ENCODE measurements around the gene HOXA3. TPM values are rescaled to one million over a fixed set of nuclear protein-coding genes. Genes with fewer than 3 reads are reported as not detected.

Gene HOXA3
- total and polyA plus RNA-seq, 10 of the 15 experiments (the other 5 are each of a cell fraction or from before 2014, with no cell fraction given), result 0.05 TPM; not detected in 9

DNA sequence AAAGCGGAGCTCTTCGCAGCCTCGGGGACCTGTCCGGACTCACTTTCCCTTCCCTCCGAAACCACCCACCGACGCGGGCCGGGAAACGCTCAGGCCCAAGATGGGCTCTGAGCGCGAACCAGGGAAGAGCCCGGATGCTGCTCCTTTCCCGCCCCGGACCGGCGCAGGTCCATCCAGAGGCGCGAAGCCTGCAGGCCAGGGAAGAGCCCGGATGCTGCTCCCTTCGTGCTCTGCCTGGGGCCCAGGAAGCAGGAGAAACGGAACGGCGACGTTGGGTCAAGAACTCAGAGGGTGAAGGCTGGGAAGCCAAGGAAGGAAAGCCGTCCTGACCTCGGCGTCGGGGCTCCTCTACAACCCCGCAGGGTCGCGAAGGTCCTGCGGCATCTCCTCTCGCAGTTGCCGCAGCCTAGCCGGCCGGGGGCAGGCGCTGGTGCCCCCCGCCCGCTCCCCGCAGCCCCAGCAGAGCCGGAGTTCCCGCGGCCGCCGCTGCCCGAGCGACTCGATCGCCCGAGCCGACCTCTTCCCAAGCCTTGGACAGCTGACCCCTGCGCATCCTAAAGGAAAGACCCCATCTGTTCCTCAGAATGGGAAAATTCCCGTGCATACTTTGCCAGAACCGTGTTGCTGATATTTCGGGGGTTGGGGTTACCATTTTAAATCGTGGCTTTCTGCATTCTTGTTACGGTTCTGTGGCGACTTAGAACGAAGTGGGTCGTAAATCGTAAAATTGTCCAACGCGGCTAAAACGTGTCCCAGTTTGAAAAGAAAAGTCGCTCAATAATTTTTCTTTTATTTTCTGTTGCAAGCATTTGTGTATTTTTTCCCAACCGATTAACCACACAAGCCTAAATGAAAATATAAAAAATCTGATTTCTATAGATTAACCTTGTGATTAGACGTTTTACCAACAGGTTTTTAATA, 64.1 kb downstream of the HOXA3 start:
- ChIA-PET RAD21 (ENCODE audit: unreplicated experiment) (no interaction called here), POLR2A (no interaction called here), SMC1A (ENCODE audit: uncharacterized antibody, unreplicated experiment) (no interaction called here), CTCF (no interaction called here)
- no peaks in the 10 kb centered on the region for H3K36me3 ChIP-seq (ENCODE audit: control insufficient read depth in 2 of 2, insufficient read depth in 2 of 2, low read length in 1 of 2)
- H4K20me1 ChIP-seq (ENCODE audit: control insufficient read depth, insufficient read depth), result no peaks in the 10 kb centered on the region
- peaks cover 3% of the 10 kb centered on the region; the same call in 1 of the 3 replicates for H3K9me3 ChIP-seq (replicated peaks; ENCODE audit: control insufficient read depth, insufficient read depth, low read length)
- whole genome bisulfite sequencing (ENCODE audit: insufficient coverage, insufficient replicate concordance, low lambda C conversion rate, missing lambda C conversion rate), result 33% methylated on average over 50 of the region's 68 CpGs
- no peaks in the 10 kb centered on the region for H3K79me2 ChIP-seq (ENCODE audit: control insufficient read depth, insufficient read depth, low read length)
- TF ChIP-seq ETV6 (conservative IDR thresholded peaks at IDR 0.05 in 1 of 2, IDR thresholded peaks at IDR 0.05 in 1 of 2; ENCODE audit: borderline replicate concordance in 1 of 2, low read depth in 1 of 2), result no peak
- TF ChIP-seq, protein P1, sequence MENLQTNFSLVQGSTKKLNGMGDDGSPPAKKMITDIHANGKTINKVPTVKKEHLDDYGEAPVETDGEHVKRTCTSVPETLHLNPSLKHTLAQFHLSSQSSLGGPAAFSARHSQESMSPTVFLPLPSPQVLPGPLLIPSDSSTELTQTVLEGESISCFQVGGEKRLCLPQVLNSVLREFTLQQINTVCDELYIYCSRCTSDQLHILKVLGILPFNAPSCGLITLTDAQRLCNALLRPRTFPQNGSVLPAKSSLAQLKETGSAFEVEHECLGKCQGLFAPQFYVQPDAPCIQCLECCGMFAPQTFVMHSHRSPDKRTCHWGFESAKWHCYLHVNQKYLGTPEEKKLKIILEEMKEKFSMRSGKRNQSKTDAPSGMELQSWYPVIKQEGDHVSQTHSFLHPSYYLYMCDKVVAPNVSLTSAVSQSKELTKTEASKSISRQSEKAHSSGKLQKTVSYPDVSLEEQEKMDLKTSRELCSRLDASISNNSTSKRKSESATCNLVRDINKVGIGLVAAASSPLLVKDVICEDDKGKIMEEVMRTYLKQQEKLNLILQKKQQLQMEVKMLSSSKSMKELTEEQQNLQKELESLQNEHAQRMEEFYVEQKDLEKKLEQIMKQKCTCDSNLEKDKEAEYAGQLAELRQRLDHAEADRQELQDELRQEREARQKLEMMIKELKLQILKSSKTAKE (IDR thresholded peaks at IDR 0.05; ENCODE audit: low read depth, poor library complexity, severe bottlenecking), result no peak
- no peak for TF ChIP-seq ZNF274 (IDR thresholded peaks at IDR 0.05; ENCODE audit: insufficient read depth, insufficient read length)
- TF ChIP-seq, protein P2, sequence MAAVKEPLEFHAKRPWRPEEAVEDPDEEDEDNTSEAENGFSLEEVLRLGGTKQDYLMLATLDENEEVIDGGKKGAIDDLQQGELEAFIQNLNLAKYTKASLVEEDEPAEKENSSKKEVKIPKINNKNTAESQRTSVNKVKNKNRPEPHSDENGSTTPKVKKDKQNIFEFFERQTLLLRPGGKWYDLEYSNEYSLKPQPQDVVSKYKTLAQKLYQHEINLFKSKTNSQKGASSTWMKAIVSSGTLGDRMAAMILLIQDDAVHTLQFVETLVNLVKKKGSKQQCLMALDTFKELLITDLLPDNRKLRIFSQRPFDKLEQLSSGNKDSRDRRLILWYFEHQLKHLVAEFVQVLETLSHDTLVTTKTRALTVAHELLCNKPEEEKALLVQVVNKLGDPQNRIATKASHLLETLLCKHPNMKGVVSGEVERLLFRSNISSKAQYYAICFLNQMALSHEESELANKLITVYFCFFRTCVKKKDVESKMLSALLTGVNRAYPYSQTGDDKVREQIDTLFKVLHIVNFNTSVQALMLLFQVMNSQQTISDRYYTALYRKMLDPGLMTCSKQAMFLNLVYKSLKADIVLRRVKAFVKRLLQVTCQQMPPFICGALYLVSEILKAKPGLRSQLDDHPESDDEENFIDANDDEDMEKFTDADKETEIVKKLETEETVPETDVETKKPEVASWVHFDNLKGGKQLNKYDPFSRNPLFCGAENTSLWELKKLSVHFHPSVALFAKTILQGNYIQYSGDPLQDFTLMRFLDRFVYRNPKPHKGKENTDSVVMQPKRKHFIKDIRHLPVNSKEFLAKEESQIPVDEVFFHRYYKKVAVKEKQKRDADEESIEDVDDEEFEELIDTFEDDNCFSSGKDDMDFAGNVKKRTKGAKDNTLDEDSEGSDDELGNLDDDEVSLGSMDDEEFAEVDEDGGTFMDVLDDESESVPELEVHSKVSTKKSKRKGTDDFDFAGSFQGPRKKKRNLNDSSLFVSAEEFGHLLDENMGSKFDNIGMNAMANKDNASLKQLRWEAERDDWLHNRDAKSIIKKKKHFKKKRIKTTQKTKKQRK (IDR thresholded peaks at IDR 0.05; ENCODE audit: low read depth, low read length), result no peak
- TF ChIP-seq, protein P3, sequence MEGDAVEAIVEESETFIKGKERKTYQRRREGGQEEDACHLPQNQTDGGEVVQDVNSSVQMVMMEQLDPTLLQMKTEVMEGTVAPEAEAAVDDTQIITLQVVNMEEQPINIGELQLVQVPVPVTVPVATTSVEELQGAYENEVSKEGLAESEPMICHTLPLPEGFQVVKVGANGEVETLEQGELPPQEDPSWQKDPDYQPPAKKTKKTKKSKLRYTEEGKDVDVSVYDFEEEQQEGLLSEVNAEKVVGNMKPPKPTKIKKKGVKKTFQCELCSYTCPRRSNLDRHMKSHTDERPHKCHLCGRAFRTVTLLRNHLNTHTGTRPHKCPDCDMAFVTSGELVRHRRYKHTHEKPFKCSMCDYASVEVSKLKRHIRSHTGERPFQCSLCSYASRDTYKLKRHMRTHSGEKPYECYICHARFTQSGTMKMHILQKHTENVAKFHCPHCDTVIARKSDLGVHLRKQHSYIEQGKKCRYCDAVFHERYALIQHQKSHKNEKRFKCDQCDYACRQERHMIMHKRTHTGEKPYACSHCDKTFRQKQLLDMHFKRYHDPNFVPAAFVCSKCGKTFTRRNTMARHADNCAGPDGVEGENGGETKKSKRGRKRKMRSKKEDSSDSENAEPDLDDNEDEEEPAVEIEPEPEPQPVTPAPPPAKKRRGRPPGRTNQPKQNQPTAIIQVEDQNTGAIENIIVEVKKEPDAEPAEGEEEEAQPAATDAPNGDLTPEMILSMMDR (IDR thresholded peaks at IDR 0.05 in 2 of 3, conservative IDR thresholded peaks at IDR 0.05 in 1 of 3; ENCODE audit: control insufficient read depth in 2 of 3, extremely low read depth in 1 of 3, insufficient read depth in 1 of 3, low read depth in 3 of 3, low read length in 3 of 3), result no peak
- TF ChIP-seq NFIC (IDR thresholded peaks at IDR 0.05; ENCODE audit: low read depth, low read length), result no peak
- no peak for TF ChIP-seq BRCA1 (IDR thresholded peaks at IDR 0.05; ENCODE audit: low read depth, low read length)
- no peak for TF ChIP-seq KAT2A (conservative IDR thresholded peaks at IDR 0.05; ENCODE audit: control insufficient read depth, low read depth, low read length)
- TF ChIP-seq MYC (IDR thresholded peaks at IDR 0.05; ENCODE audit: insufficient read depth, insufficient read length, insufficient replicate concordance, low read length, severe bottlenecking), result no peak
- no peak for TF ChIP-seq NFXL1 (IDR thresholded peaks at IDR 0.05; ENCODE audit: borderline replicate concordance)
- TF ChIP-seq TAF1 (IDR thresholded peaks at IDR 0.05; ENCODE audit: borderline replicate concordance, low read depth, low read length), result no peak
- no peak for TF ChIP-seq RUNX3 (IDR thresholded peaks at IDR 0.05; ENCODE audit: low read length)
- intact Hi-C loops (cut with micrococcal nuclease; ENCODE audit: unreplicated experiment) (no loop called here), in situ Hi-C loops (cut with MboI) (no loop called here)
- no TSS peak for BruUV-seq (replicated peaks)
- H3K4me3 ChIP-seq, result no peak overlapping the region
- DNase-seq (ENCODE audit: low read depth, low spot score) (no peak), ATAC-seq (no peak), FAIRE-seq (no peak)
- no peak overlapping the region for H2AFZ ChIP-seq (ENCODE audit: control insufficient read depth, low read depth, low read length)
- H3K4me1 ChIP-seq (ENCODE audit: control insufficient read depth, insufficient read depth, low read length), result no peaks in the 10 kb centered on the region
- no peak overlapping the region for H3K27ac ChIP-seq (ENCODE audit: control insufficient read depth, insufficient read depth)
- no peak overlapping the region for H3K4me2 ChIP-seq (ENCODE audit: control insufficient read depth, insufficient read depth)
- H3K9ac ChIP-seq (ENCODE audit: control insufficient read depth, insufficient read depth, low read length), result no peak overlapping the region
- H3K27me3 ChIP-seq (replicated peaks in 1 of 2; ENCODE audit: control insufficient read depth in 2 of 2, insufficient read depth in 2 of 2, low read length in 1 of 2), result peaks cover 0 to 23% of the 10 kb centered on the region in 2 experiments; a peak in 2 of 4 replicates

Measured in GM12878 (cell line).